ENCODE measurements around the gene PRDX5. TPM values are rescaled to one million over a fixed set of nuclear protein-coding genes. Genes with fewer than 3 reads are reported as not detected.
A peak's percentile ranks its signal among the peaks of the same experiment; 100 is the strongest.

The PRDX5 gene
- total RNA-seq, 1 donor from 2014 or later, result 153 TPM

DNA sequence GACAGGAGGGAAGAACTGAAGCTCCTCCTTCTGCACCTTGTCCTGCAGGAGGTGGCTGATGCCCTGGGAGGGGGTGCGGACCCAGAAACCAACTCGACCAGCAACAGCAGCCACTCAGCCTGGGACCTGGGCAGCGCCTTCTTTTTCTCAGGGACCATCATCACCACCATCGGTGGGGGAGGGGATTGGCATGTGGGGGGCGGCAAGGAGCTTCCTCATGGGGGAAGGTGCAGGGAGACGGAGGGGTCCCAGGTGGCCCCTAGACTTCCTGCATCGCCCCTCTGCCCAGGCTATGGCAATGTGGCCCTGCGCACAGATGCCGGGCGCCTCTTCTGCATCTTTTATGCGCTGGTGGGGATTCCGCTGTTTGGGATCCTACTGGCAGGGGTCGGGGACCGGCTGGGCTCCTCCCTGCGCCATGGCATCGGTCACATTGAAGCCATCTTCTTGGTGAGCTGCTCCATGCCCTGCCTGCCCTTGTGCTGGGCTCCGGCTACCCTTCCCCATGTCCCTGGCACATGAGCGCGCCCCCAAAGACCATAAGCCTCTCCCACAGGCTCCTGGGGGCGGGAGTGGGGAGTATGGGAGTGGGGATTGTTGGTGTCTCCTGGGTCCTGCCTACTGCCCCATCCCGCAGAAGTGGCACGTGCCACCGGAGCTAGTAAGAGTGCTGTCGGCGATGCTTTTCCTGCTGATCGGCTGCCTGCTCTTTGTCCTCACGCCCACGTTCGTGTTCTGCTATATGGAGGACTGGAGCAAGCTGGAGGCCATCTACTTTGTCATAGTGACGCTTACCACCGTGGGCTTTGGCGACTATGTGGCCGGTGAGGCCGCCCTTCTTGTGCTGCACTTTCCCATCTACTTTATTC, 20.9 kb upstream of the PRDX5 start:
- TF ChIP-seq, protein P1, sequence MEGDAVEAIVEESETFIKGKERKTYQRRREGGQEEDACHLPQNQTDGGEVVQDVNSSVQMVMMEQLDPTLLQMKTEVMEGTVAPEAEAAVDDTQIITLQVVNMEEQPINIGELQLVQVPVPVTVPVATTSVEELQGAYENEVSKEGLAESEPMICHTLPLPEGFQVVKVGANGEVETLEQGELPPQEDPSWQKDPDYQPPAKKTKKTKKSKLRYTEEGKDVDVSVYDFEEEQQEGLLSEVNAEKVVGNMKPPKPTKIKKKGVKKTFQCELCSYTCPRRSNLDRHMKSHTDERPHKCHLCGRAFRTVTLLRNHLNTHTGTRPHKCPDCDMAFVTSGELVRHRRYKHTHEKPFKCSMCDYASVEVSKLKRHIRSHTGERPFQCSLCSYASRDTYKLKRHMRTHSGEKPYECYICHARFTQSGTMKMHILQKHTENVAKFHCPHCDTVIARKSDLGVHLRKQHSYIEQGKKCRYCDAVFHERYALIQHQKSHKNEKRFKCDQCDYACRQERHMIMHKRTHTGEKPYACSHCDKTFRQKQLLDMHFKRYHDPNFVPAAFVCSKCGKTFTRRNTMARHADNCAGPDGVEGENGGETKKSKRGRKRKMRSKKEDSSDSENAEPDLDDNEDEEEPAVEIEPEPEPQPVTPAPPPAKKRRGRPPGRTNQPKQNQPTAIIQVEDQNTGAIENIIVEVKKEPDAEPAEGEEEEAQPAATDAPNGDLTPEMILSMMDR (IDR thresholded peaks at IDR 0.05), result no peak
- Histone ChIP-seq H3K27ac (no peak overlapping the region), H3K36me3 (no peaks in the 10 kb centered on the region), H3K9me3 (no peaks in the 10 kb centered on the region), H3K4me1 (peaks cover 13 to 22% of the 10 kb centered on the region in 2 donors), H3K4me3 (no peak overlapping the region), H3K27me3 (peaks cover 12% of the 10 kb centered on the region)
- intact Hi-C loops (cut with DNase I), result no loop called here
- DNase-seq (ENCODE audit: low spot score in 2 of 2), result no peak

DNA sequence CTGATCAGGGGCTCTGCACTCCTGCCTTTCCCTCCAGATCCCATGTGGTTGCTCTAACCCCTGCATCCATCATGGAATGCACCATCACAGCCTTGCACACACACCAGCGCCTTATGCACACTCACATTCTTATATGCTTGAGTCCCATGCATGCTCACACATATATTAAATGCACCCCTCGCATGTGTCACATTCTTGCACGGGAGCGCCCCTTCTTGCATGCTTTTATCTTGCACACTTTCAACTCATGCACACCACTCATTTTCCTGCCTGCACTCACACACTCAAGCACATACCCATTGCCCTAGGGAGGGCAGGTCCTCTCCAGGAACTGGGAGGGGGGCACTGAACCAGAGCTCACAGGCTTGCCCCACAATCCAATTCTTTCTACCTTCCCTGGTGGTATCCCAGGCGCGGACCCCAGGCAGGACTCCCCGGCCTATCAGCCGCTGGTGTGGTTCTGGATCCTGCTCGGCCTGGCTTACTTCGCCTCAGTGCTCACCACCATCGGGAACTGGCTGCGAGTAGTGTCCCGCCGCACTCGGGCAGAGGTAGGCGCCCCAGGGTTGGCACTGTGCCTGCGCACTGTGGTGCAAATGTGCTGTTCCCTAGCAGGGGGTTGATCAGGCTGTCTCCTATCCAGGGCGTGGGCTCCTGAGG, 20.1 kb upstream of the PRDX5 start:
- Histone ChIP-seq H3K27ac (no peak overlapping the region), H3K4me1 (peaks cover 11 to 15% of the 10 kb centered on the region in 2 donors), H3K36me3 (no peaks in the 10 kb centered on the region), H3K4me3 (no peak overlapping the region), H3K9me3 (no peaks in the 10 kb centered on the region), H3K27me3 (peaks cover 9% of the 10 kb centered on the region)
- DNase-seq (ENCODE audit: low spot score in 2 of 2), result peak in 1 of 2 donors; percentile 64
- TF ChIP-seq, protein P1 (IDR thresholded peaks at IDR 0.05), result no peak
- intact Hi-C loops (cut with DNase I), result no loop called here

DNA sequence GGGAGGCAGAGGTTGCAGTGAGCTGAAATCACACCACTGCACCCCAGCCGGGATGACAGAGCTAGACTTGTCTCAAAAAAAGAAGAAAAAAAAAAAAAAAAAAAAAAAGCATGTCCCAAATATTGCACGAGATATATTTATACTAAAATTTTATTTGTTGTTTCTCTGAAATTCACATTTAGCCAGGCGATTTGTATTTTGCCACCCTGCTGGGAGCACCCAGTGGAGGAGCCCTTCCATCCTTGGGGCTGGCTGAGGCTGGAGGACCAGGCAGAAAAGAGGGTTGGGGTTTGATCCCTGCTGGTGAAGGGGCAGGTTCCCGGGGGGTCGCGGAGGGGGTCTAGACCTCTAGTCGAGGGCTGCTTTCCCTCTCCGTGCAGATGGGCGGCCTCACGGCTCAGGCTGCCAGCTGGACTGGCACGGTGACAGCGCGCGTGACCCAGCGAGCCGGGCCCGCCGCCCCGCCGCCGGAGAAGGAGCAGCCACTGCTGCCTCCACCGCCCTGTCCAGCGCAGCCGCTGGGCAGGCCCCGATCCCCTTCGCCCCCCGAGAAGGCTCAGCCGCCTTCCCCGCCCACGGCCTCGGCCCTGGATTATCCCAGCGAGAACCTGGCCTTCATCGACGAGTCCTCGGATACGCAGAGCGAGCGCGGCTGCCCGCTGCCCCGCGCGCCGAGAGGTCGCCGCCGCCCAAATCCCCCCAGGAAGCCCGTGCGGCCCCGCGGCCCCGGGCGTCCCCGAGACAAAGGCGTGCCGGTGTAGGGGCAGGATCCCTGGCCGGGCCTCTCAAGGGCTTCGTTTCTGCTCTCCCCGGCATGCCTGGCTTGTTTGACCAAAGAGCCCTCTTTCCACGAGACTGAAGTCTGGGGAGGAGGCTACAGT, 18.7 kb upstream of the PRDX5 start:
- Histone ChIP-seq H3K27me3 (peaks cover 9% of the 10 kb centered on the region), H3K4me3 (peak overlapping the region; percentile 32 to 64), H3K9me3 (no peaks in the 10 kb centered on the region), H3K36me3 (no peaks in the 10 kb centered on the region), H3K4me1 (peaks cover 11 to 18% of the 10 kb centered on the region in 2 donors), H3K27ac (no peak overlapping the region)
- peak in 1 of 2 donors; percentile 74 for DNase-seq (ENCODE audit: low spot score in 2 of 2)
- TF ChIP-seq, protein P1 (IDR thresholded peaks at IDR 0.05), result no peak
- intact Hi-C loops (cut with DNase I), result no loop called here

DNA sequence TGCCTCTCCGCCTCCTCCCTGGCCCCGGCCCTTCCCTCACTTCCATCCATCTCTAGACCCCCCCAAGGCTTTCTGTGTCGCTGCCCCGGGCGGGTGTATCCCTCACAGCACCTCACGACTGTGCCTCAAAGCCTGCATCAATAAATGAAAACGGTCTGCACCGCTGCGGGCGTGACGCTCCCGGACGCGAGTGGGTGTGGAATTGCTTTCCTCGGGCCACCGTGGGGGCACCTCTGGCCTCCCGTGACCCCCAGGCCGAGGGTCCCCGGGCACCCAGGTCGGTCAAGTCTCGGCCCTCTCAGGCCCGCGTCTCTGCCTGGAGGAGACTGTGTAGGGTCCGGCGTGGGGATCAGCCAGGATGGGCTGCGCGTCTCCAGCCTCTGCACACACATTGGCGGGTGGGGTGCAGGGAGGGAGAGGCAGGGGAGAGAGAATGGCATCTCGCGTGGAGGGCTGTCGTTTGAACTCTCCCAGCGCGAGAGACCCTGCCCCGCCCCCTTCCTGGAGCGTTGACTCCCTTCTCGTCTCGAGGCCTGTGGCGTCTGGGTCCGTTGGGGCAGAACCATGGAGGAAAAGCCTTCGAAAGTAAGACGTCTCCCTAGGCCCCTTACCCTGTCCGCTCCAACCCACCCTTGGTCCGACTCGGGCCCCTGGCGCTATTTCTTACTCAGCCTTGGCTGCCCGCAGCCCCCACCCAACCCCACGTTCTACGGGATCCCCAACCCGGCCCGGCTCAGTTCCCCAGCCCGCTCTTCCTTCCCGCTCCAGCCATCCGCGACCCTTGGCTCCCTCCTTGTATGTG, 17.9 kb upstream of the PRDX5 start, which contains the start of gene CATSPERZ:
Gene CATSPERZ (plus strand): TSS at position 512 of the 802 bp plus-strand sequence. CDS start 53 bp downstream, at position 565.
- peak in 1 of 2 donors; percentile 70 for DNase-seq (ENCODE audit: low spot score in 2 of 2)
- TF ChIP-seq, protein P1 (IDR thresholded peaks at IDR 0.05), result no peak
- intact Hi-C loops (cut with DNase I), result loop anchor here (5.0 kb wide), 1 partner anchor 73 kb away; the partner anchor contains the start of genes NUDT22 and TRPT1
- Histone ChIP-seq H3K27ac (no peak within 1 kb of the TSS), H3K4me3 (peak within 1 kb of the TSS; percentile 32 to 64), H3K36me3 (no peaks in the 10 kb centered on the region), H3K4me1 (peaks cover 11 to 19% of the 10 kb centered on the region in 2 donors), H3K27me3 (peaks cover 9% of the 10 kb centered on the region), H3K9me3 (no peaks in the 10 kb centered on the region)

Data from ascending aorta (tissue), 2 donors.